Duodenal mucosa (tissue), 2 donors: Measurements from ENCODE around the gene RBM33.

Experiments used
- H3K27ac ChIP-seq: one replicate; pipeline ENCODE4 v1.7.0; 2013; ENCODE audit warnings: low read depth, low read length
- H3K27me3 ChIP-seq, 2 donors: one replicate each; pipeline ENCODE4 v1.7.0; 2013; ENCODE audit warnings: low read length in 2 of 2, control low read depth in 1 of 2; ENCODE audit not compliant: insufficient read depth in 2 of 2, control insufficient read depth in 1 of 2
- H3K36me3 ChIP-seq, 2 donors: one replicate each; pipeline ENCODE4 v1.7.0; 2013; ENCODE audit warnings: low read length in 2 of 2, control low read depth in 1 of 2; ENCODE audit not compliant: insufficient read depth in 2 of 2, control insufficient read depth in 1 of 2
- H3K4me1 ChIP-seq, 2 donors: one replicate each; pipeline ENCODE4 v1.7.0; 2013; ENCODE audit warnings: low read length in 2 of 2, control low read depth in 1 of 2; ENCODE audit not compliant: insufficient read depth in 2 of 2, control insufficient read depth in 1 of 2
- H3K4me3 ChIP-seq, 2 donors: one replicate each; pipeline ENCODE4 v1.7.0; 2013; ENCODE audit warnings: low read length in 2 of 2, low read depth in 1 of 2
- H3K9ac ChIP-seq, 2 donors: one replicate each; pipeline ENCODE4 v1.7.0; 2013; ENCODE audit warnings: low read length in 2 of 2, low read depth in 1 of 2
- H3K9me3 ChIP-seq, 2 donors: one replicate each; pipeline ENCODE4 v1.7.0; 2013; ENCODE audit warnings: low read length in 2 of 2, control low read depth in 1 of 2; ENCODE audit not compliant: control insufficient read depth in 1 of 2

RBM33 gene

GRCh38 chr7:155644178-155644970 lies at the start of gene RBM33:
TSS of gene RBM33 (plus strand) at chr7:155644661. CDS start at chr7:155644877, 216 bp downstream.
- peak within 1 kb of the TSS; percentile 90 to 97 for H3K9ac ChIP-seq
- H3K36me3 ChIP-seq = peaks cover 13 to 26% of the 10 kb centered on the region in 2 donors
- H3K4me3 ChIP-seq = peak within 1 kb of the TSS; percentile 90 to 98
- H3K4me1 ChIP-seq = peaks cover 14 to 21% of the 10 kb centered on the region in 2 donors
- H3K27ac ChIP-seq = peak within 1 kb of the TSS; percentile 92
- no peaks in the 10 kb centered on the region for H3K27me3 ChIP-seq
- H3K9me3 ChIP-seq = peaks cover 6 to 12% of the 10 kb centered on the region in 2 donors

DNA sequence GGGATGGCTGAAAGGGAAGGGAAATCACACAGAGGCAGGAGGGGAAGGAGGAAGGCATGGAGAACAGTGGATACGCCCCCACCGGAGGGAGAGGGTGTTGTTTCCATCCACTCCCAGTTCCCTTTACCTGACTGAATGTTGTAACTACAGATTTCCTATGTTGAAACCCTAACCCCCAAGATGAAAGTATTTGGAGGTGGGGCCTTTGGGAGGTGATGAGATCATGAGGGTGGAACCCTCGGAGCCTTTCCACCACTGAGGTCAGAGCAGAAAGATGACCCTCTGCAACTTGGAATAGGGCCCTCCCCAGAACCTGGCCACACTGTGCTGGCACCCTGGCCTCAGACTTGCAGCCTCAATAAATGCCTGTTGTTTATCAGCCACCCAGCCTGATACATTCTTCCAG lies 49.5 kb upstream of the RBM33 start:
- peaks cover 34 to 47% of the 10 kb centered on the region in 2 donors for H3K4me1 ChIP-seq
- no peak overlapping the region for H3K9ac ChIP-seq
- no peaks in the 10 kb centered on the region for H3K9me3 ChIP-seq
- no peaks in the 10 kb centered on the region for H3K36me3 ChIP-seq
- H3K27ac ChIP-seq = no peak overlapping the region
- no peaks in the 10 kb centered on the region for H3K27me3 ChIP-seq
- H3K4me3 ChIP-seq = no peak overlapping the region

GRCh38 chr7:155597753-155598140 lies 46.7 kb upstream of the RBM33 start:
- Histone ChIP-seq H3K4me1 (peaks cover 22 to 31% of the 10 kb centered on the region in 2 donors), H3K27ac (no peak overlapping the region), H3K4me3 (no peak overlapping the region), H3K9me3 (no peaks in the 10 kb centered on the region), H3K27me3 (no peaks in the 10 kb centered on the region), H3K36me3 (no peaks in the 10 kb centered on the region), H3K9ac (no peak overlapping the region)

GRCh38 chr7:155598810-155599210 lies 45.7 kb upstream of the RBM33 start:
- no peak overlapping the region for H3K27ac ChIP-seq
- H3K36me3 ChIP-seq = no peaks in the 10 kb centered on the region
- H3K4me1 ChIP-seq = peaks cover 22 to 31% of the 10 kb centered on the region in 2 donors
- peak overlapping the region; percentile 36 to 72 for H3K4me3 ChIP-seq
- no peaks in the 10 kb centered on the region for H3K9me3 ChIP-seq
- H3K9ac ChIP-seq = peak overlapping the region in 1 of 2 donors; percentile 27
- H3K27me3 ChIP-seq = no peaks in the 10 kb centered on the region

DNA sequence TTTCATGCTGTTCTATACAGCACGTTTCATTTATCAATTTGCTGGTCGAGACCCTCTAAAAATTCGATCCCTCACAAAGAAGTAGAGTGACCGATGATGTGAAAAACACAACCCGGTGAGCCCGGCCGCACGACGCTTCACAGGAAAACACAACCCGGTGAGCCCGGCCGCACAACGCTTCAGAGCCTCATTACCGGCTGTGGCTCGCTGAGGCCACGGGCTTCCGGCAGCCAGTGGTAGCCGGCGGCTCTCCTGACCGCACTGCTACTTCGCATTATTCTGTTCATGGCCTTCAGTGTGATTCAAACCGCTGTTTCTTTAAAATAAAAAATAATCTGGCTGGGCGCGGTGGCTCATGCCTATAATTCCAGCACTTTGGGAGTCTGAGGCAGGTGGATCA lies 42.3 kb upstream of the RBM33 start:
- H3K27ac ChIP-seq = no peak overlapping the region
- no peaks in the 10 kb centered on the region for H3K36me3 ChIP-seq
- no peak overlapping the region for H3K4me3 ChIP-seq
- no peak overlapping the region for H3K9ac ChIP-seq
- H3K27me3 ChIP-seq = no peaks in the 10 kb centered on the region
- no peaks in the 10 kb centered on the region for H3K9me3 ChIP-seq
- peaks cover 21 to 23% of the 10 kb centered on the region in 2 donors for H3K4me1 ChIP-seq

DNA sequence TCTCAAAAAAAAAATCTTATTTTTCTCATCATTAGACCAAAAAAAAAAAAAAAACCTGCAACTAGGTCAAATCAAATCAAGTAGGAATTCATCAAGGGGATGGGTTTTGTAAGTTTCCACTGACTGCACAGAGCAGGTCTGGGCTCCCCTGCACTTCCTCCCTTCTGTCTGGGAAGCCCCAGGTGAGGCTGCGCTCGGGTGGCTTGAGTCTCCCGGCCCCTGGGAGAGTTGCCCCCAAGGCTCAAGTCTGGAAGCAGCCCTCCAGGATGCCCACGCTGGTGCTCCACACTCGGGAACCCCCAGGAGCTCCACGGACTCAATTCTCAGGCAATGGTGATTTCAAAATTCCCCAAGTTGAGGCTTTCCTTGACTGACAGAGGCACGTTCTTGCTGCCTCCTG lies 41.7 kb upstream of the RBM33 start:
- Histone ChIP-seq H3K9ac (no peak overlapping the region), H3K4me1 (peaks cover 15 to 18% of the 10 kb centered on the region in 2 donors), H3K36me3 (no peaks in the 10 kb centered on the region), H3K27me3 (no peaks in the 10 kb centered on the region), H3K9me3 (no peaks in the 10 kb centered on the region), H3K4me3 (no peak overlapping the region), H3K27ac (no peak overlapping the region)

GRCh38 chr7:155603205-155603857 lies 41.1 kb upstream of the RBM33 start:
- no peak overlapping the region for H3K4me3 ChIP-seq
- H3K36me3 ChIP-seq = no peaks in the 10 kb centered on the region
- peaks cover 11 to 12% of the 10 kb centered on the region in 2 donors for H3K4me1 ChIP-seq
- H3K27ac ChIP-seq = no peak overlapping the region
- H3K27me3 ChIP-seq = no peaks in the 10 kb centered on the region
- no peak overlapping the region for H3K9ac ChIP-seq
- no peaks in the 10 kb centered on the region for H3K9me3 ChIP-seq

GRCh38 chr7:155603858-155604503 lies 40.5 kb upstream of the RBM33 start:
- Histone ChIP-seq H3K36me3 (no peaks in the 10 kb centered on the region), H3K27ac (no peak overlapping the region), H3K27me3 (no peaks in the 10 kb centered on the region), H3K9me3 (no peaks in the 10 kb centered on the region), H3K4me1 (peaks cover 4 to 6% of the 10 kb centered on the region in 2 donors), H3K4me3 (no peak overlapping the region), H3K9ac (no peak overlapping the region)

- no peak overlapping the region for H3K9ac ChIP-seq
- no peaks in the 10 kb centered on the region for H3K9me3 ChIP-seq
- H3K36me3 ChIP-seq = no peaks in the 10 kb centered on the region
- H3K27me3 ChIP-seq = no peaks in the 10 kb centered on the region
- no peak overlapping the region for H3K27ac ChIP-seq
- H3K4me3 ChIP-seq = no peak overlapping the region
- H3K4me1 ChIP-seq = peaks cover 0 to under 1% of the 10 kb centered on the region in 2 donors
Measured at GRCh38 chr7:155604504-155604997, 39.9 kb upstream of the RBM33 start.

GRCh38 chr7:155609185-155609584 lies 35.3 kb upstream of the RBM33 start:
- Histone ChIP-seq H3K27ac (no peak overlapping the region), H3K9ac (no peak overlapping the region), H3K27me3 (peaks cover 0 to 3% of the 10 kb centered on the region in 2 donors), H3K4me1 (no peaks in the 10 kb centered on the region), H3K4me3 (no peak overlapping the region), H3K9me3 (no peaks in the 10 kb centered on the region), H3K36me3 (no peaks in the 10 kb centered on the region)
